Endothelial cell of umbilical vein (primary cell): ENCODE measurements around the gene CCDC97.

Source experiments
- CTCF ChIP-seq, 2 donors: IDR thresholded peaks; 1 replicate in 1 of 2; 2 replicates in 1 of 2; pipeline ENCODE4 v1.5.1; 2011; ENCODE audit warnings: low read length in 2 of 2, mild to moderate bottlenecking in 2 of 2, moderate library complexity in 2 of 2, control low read depth in 1 of 2, inconsistent platforms in 1 of 2, low read depth in 1 of 2; ENCODE audit not compliant: insufficient read depth in 1 of 2; ENCODE audit errors: extremely low read depth in 1 of 2
- EZH2 ChIP-seq: IDR thresholded peaks from 2 replicates; pipeline ENCODE4 v1.6.1; 2012; ENCODE audit warnings: borderline replicate concordance, low read depth, mild to moderate bottlenecking, moderate library complexity, low read length, inconsistent platforms; ENCODE audit not compliant: severe bottlenecking
- GATA2 ChIP-seq: IDR thresholded peaks from 2 replicates; pipeline ENCODE4 v1.7.0; 2011; ENCODE audit warnings: low read depth, mild to moderate bottlenecking, moderate library complexity, mixed read lengths, low read length; ENCODE audit not compliant: insufficient read length, insufficient read depth
- JUN ChIP-seq: IDR thresholded peaks from 2 replicates; pipeline ENCODE4 v1.6.1; 2011; ENCODE audit warnings: borderline replicate concordance, low read depth; ENCODE audit not compliant: insufficient read length, insufficient read depth
- MYC ChIP-seq: IDR thresholded peaks from one replicate; pipeline ENCODE4 v1.6.1; 2011; ENCODE audit warnings: mild to moderate bottlenecking, low read depth, low read length
- POLR2A ChIP-seq: IDR thresholded peaks from 2 replicates; pipeline ENCODE4 v1.6.1; 2012; ENCODE audit warnings: low read depth, mild to moderate bottlenecking, control low read depth, low read length
- POLR2AphosphoS5 ChIP-seq: IDR thresholded peaks from 2 replicates; pipeline ENCODE4 v1.6.1; 2012; ENCODE audit warnings: low read depth, mild to moderate bottlenecking, control low read depth, low read length, moderate library complexity; ENCODE audit not compliant: insufficient read depth

- TF ChIP-seq MYC (peak; percentile 57), EZH2 (no peak), CTCF (IDR thresholded peaks at IDR 0.05; ENCODE audit: extremely low read depth in 1 of 2, insufficient read depth in 1 of 2, low read depth in 1 of 2, low read length in 2 of 2) (no peak), GATA2 (no peak), POLR2A (peak; percentile 98), POLR2AphosphoS5 (peak; percentile 96), JUN (no peak)
Measured at GRCh38 chr19:41310033-41310831, at the start of gene CCDC97.
